IMR-90 (cell line): ENCODE results near the gene DGKG. TPM values are rescaled to one million over a fixed set of nuclear protein-coding genes. Genes with fewer than 3 reads are reported as not detected.

Experiments
- ATAC-seq: fragments of 200-7000 bp; cut with Tn5 transposase; 2 replicates; pipeline ENCODE4 v1.9.1; 2020; ENCODE audit warnings: low read depth, mild to moderate bottlenecking, moderate library complexity
- BruUV-seq: library from RNA; stranded (reverse); fragments of 400-500 nt; replicated peaks from 2 replicates; lab custom pipeline; 2021; lab: Mats Ljungman, UMichigan
- CTCF ChIA-PET: fragments of 300-600 bp; formaldehyde crosslinking; extraction: SDS; loops from one replicate; lab custom pipeline; 2021; ENCODE audit warnings: antibody characterized with exemption; lab: Yijun Ruan, JAX
- POLR2A ChIA-PET: fragments of 300-600 bp; sonication (Branson Sonifier 250); formaldehyde crosslinking; loops from one replicate; lab custom pipeline; 2022; ENCODE audit warnings: antibody characterized with exemption; ENCODE audit not compliant: unreplicated experiment; lab: Charles Lee
- DNase-seq: peaks from one replicate; pipeline ENCODE4 v3.0.0; 2013
- H2AFZ ChIP-seq: replicated peaks from 2 replicates; pipeline ENCODE3; 2013; ENCODE audit warnings: low read length, mild to moderate bottlenecking; ENCODE audit not compliant: poor library complexity
- H2AK5ac ChIP-seq: 2 replicates; pipeline ENCODE4 v1.6.1; 2013; ENCODE audit warnings: low read depth, low read length, inconsistent platforms
- H2AK9ac ChIP-seq: replicated peaks from 2 replicates; pipeline ENCODE3; 2013; ENCODE audit warnings: mild to moderate bottlenecking, low read depth, low read length, moderate library complexity; ENCODE audit not compliant: poor library complexity
- H2BK120ac ChIP-seq: 2 replicates; pipeline ENCODE4 v1.6.1; 2013; ENCODE audit warnings: low read depth, low read length, inconsistent platforms
- H2BK15ac ChIP-seq: 3 replicates; pipeline ENCODE4 v1.6.1; 2013; ENCODE audit warnings: low read depth, low read length, inconsistent platforms
- H2BK20ac ChIP-seq: 2 replicates; pipeline ENCODE4 v1.6.1; 2013; ENCODE audit warnings: low read depth, mild to moderate bottlenecking, inconsistent platforms, low read length, moderate library complexity
- H2BK5ac ChIP-seq: 2 replicates; pipeline ENCODE4 v1.6.1; 2013; ENCODE audit warnings: mild to moderate bottlenecking, low read depth, low read length, inconsistent platforms; ENCODE audit not compliant: poor library complexity, severe bottlenecking
- H3K14ac ChIP-seq: replicated peaks from 2 replicates; pipeline ENCODE4 v1.6.1; 2013; ENCODE audit warnings: low read depth, low read length, inconsistent platforms
- H3K18ac ChIP-seq: 2 replicates; pipeline ENCODE4 v1.6.1; 2013; ENCODE audit warnings: low read depth, low read length, control low read depth
- H3K23ac ChIP-seq: 2 replicates; pipeline ENCODE4 v1.6.1; 2013; ENCODE audit warnings: low read depth, low read length, inconsistent platforms
- H3K27ac ChIP-seq: 2 replicates; pipeline ENCODE4 v1.5.1; 2013; ENCODE audit warnings: mild to moderate bottlenecking, control low read depth, low read length; ENCODE audit not compliant: insufficient read depth
- H3K27me3 ChIP-seq: 2 replicates; pipeline ENCODE4 v1.6.1; 2013; ENCODE audit warnings: low read length; ENCODE audit not compliant: control insufficient read depth, insufficient read depth
- H3K36me3 ChIP-seq: 2 replicates; pipeline ENCODE4 v1.6.1; 2013; ENCODE audit warnings: low read length, mixed read lengths; ENCODE audit not compliant: control insufficient read depth, insufficient read depth
- H3K4ac ChIP-seq: 2 replicates; pipeline ENCODE4 v1.6.1; 2013; ENCODE audit warnings: low read depth, low read length, inconsistent platforms
- H3K4me1 ChIP-seq: 2 replicates; pipeline ENCODE4 v1.6.1; 2013; ENCODE audit warnings: low read length, mixed read lengths; ENCODE audit not compliant: control insufficient read depth, insufficient read depth
- H3K4me2 ChIP-seq: 2 replicates; pipeline ENCODE4 v1.6.1; 2013; ENCODE audit warnings: low read depth, mild to moderate bottlenecking, control low read depth, low read length, moderate library complexity
- H3K4me3 ChIP-seq: 2 replicates; pipeline ENCODE4 v1.5.1; 2013; ENCODE audit warnings: low read depth, mild to moderate bottlenecking, control low read depth, low read length, moderate library complexity; ENCODE audit not compliant: insufficient read depth
- H3K56ac ChIP-seq: 2 replicates; pipeline ENCODE4 v1.6.1; 2013; ENCODE audit warnings: low read length, inconsistent platforms; ENCODE audit not compliant: insufficient read depth; ENCODE audit errors: extremely low read depth
- H3K79me1 ChIP-seq, 2 experiments: 2 replicates each; pipeline ENCODE4 v1.6.1; 2013; ENCODE audit warnings: low read length in 2 of 2, inconsistent platforms in 1 of 2, low read depth in 1 of 2
- H3K9ac ChIP-seq: 2 replicates; pipeline ENCODE4 v1.6.1; 2013; ENCODE audit warnings: low read depth, low read length, control low read depth
- H3K9me1 ChIP-seq: 2 replicates; pipeline ENCODE4 v1.6.1; 2013; ENCODE audit warnings: low read length, inconsistent platforms; ENCODE audit not compliant: insufficient read depth
- H3K9me3 ChIP-seq: 2 replicates; pipeline ENCODE4 v1.6.1; 2013; ENCODE audit warnings: low read length; ENCODE audit not compliant: control insufficient read depth, insufficient read depth
- H4K20me1 ChIP-seq: 2 replicates; pipeline ENCODE4 v1.6.1; 2013; ENCODE audit warnings: low read length, inconsistent platforms; ENCODE audit not compliant: insufficient read depth
- H4K5ac ChIP-seq: 2 replicates; pipeline ENCODE4 v1.6.1; 2013; ENCODE audit warnings: mild to moderate bottlenecking, low read depth, low read length, control low read depth
- H4K8ac ChIP-seq, 2 experiments: 2 replicates each; pipeline ENCODE4 v1.6.1; 2013; ENCODE audit warnings: low read depth in 2 of 2, low read length in 2 of 2, control low read depth in 1 of 2, inconsistent platforms in 1 of 2
- H4K91ac ChIP-seq: 2 replicates; pipeline ENCODE4 v1.6.1; 2013; ENCODE audit warnings: low read depth, low read length, inconsistent platforms; ENCODE audit not compliant: insufficient read depth
- MAFK ChIP-seq: IDR thresholded peaks from 2 replicates; pipeline ENCODE4 v1.6.1; 2012; ENCODE audit warnings: low read depth, low read length, improper control_type of control experiment
- NFE2L2 ChIP-seq: fragments of 150-350 bp; IDR thresholded peaks from 2 replicates; pipeline ENCODE4 v1.6.1; 2016; ENCODE audit warnings: low read depth, mild to moderate bottlenecking, low read length
- SMC3 ChIP-seq: fragments of 150-350 bp; IDR thresholded peaks from 2 replicates; pipeline ENCODE4 v1.6.1; 2016; ENCODE audit warnings: low read depth, mild to moderate bottlenecking, antibody characterized with exemption, low read length, moderate library complexity
- WGBS, 2 experiments: methylation state at CpG; one replicate each; pipeline versions ENCODE4 v1.1.5 to v1.1.7; 2013; ENCODE audit warnings: missing lambda C conversion rate in 2 of 2; ENCODE audit not compliant: insufficient read length in 1 of 2; ENCODE audit errors: extremely low coverage in 2 of 2; 5-methylcytosine and 5-hydroxymethylcytosine counted together
- dilution Hi-C: fragments of 300-500 bp; cut with HindIII; formaldehyde crosslinking; loops from one replicate; pipeline ENCODE4 v1.14.3; 2018; ENCODE audit warnings: low sequenced_read_pairs; ENCODE audit not compliant: unreplicated experiment
- in situ Hi-C: fragments of 300-500 bp; cut with MboI; formaldehyde crosslinking; loops from 3 replicates; pipeline ENCODE4 v1.14.3; 2019; ENCODE audit warnings: low sequenced_read_pairs, inconsistent platforms, mixed read lengths
- intact Hi-C: fragments of 100-400 bp; cut with micrococcal nuclease; formaldehyde crosslinking; loops from 2 replicates; pipeline ENCODE4 v1.10.0; 2022
- polyA plus RNA-seq, 3 experiments: library from polyadenylated mRNA; depleted of rRNA; stranded (reverse); fragments of >200 nt; gene quantifications; 2 replicates each; pipeline ENCODE4 v1.2.3, GENCODE V29; 2012; ENCODE audit warnings: low replicate concordance in 1 of 3
- total RNA-seq: library from RNA; depleted of rRNA; stranded (reverse); fragments of >200 nt; gene quantifications from 2 replicates; pipeline ENCODE4 v1.2.3, GENCODE V29; 2012

Gene DGKG
- total and polyA plus RNA-seq, 2 of the 4 experiments (the other 2 are of a cell fraction) = 1.2 to 4.1 TPM

- Histone ChIP-seq H2BK20ac (no peak overlapping the region), H3K9me1 (no peaks in the 10 kb centered on the region), H2BK5ac (no peak overlapping the region), H3K4me3 (no peak overlapping the region), H2AK9ac (no peak overlapping the region), H3K23ac (no peak overlapping the region), H3K4me2 (no peak overlapping the region), H4K5ac (no peak overlapping the region), H2AK5ac (no peak overlapping the region), H2BK120ac (no peak overlapping the region), H2AFZ (no peak overlapping the region), H3K79me1 (no peaks in the 10 kb centered on the region), H3K4ac (no peak overlapping the region), H3K9me3 (no peaks in the 10 kb centered on the region), H3K36me3 (no peaks in the 10 kb centered on the region), H3K9ac (no peak overlapping the region), H3K14ac (no peak overlapping the region), H4K20me1 (no peaks in the 10 kb centered on the region), H3K4me1 (no peaks in the 10 kb centered on the region), H2BK15ac (no peak overlapping the region), H4K91ac (no peak overlapping the region), H3K18ac (no peak overlapping the region), H3K27me3 (peaks cover 39% of the 10 kb centered on the region), H4K8ac (no peak overlapping the region), H3K56ac (no peak overlapping the region), H3K27ac (no peak overlapping the region)
- dilution Hi-C loops = no loop called here
- 31% methylated on average over 5 of the region's 6 CpGs; no CpG with 5 or more reads in 1 of the 2 experiments for WGBS, 2 experiments
- TF ChIP-seq NFE2L2 = no peak
- TF ChIP-seq SMC3 = no peak
- TF ChIP-seq MAFK = no peak
- no TSS peak for BruUV-seq
- CTCF ChIA-PET = no interaction called here
- in situ Hi-C loops = no loop called here
- intact Hi-C loops = no loop called here
- no peak for ATAC-seq
- DNase-seq = no peak
- POLR2A ChIA-PET = no interaction called here
Measured at GRCh38 chr3:186225603-186226002, 136.4 kb downstream of the DGKG start.
